Heart left ventricle (tissue), 16 donors: ENCODE results near the gene ADPRS. TPM values are rescaled to one million over a fixed set of nuclear protein-coding genes. Genes with fewer than 3 reads are reported as not detected.
A peak's percentile ranks its signal among the peaks of the same experiment; 100 is the strongest.

ENCODE experiments used
- ATAC-seq, 4 donors: fragments of 200-7000 bp; cut with Tn5 transposase; one replicate each; pipeline ENCODE4 v1.9.1; 2020 to 2022; ENCODE audit warnings: moderate library complexity in 4 of 4, mild to moderate bottlenecking in 3 of 4, moderate number of reproducible peaks in 1 of 4
- DNase-seq, 5 donors: peaks; one replicate each; pipeline ENCODE4 v3.0.0-alpha.2; 2020
- H3K27ac ChIP-seq, 12 donors: fragments of 200-600 bp; sonication (generic) in 4 of 12; one replicate each; pipeline versions ENCODE4 v1.5.0 to v1.8.0; 2016 to 2022; ENCODE audit warnings: mild to moderate bottlenecking in 2 of 12
- H3K27me3 ChIP-seq, 9 donors: fragments of 200-600 bp; sonication (generic) in 2 of 9; one replicate each; pipeline versions ENCODE4 v1.5.1 to v1.8.0; 2016 to 2022; ENCODE audit warnings: mild to moderate bottlenecking in 3 of 9
- H3K36me3 ChIP-seq, 9 donors: fragments of 200-600 bp; sonication (generic) in 2 of 9; one replicate each; pipeline versions ENCODE4 v1.5.0 to v1.8.0; 2018 to 2022; ENCODE audit warnings: mild to moderate bottlenecking in 2 of 9
- H3K4me1 ChIP-seq, 12 donors: fragments of 200-600 bp; sonication (generic) in 4 of 12; one replicate each; pipeline versions ENCODE4 v1.5.0 to v1.8.0; 2016 to 2022; ENCODE audit warnings: mild to moderate bottlenecking in 3 of 12
- H3K4me3 ChIP-seq, 12 donors: fragments of 200-600 bp; sonication (generic) in 4 of 12; one replicate each; pipeline versions ENCODE4 v1.5.0 to v1.8.0; 2017 to 2022; ENCODE audit warnings: mild to moderate bottlenecking in 9 of 12, moderate library complexity in 4 of 12
- H3K9me3 ChIP-seq, 12 donors: fragments of 200-600 bp; sonication (generic) in 4 of 12; one replicate each; pipeline versions ENCODE4 v1.5.0 to v1.8.0; 2016 to 2022; ENCODE audit warnings: mild to moderate bottlenecking in 1 of 12
- CTCF ChIP-seq, 12 donors: fragments of 200-600 bp; sonication (generic) in 4 of 12; IDR thresholded peaks; one replicate each; pipeline versions ENCODE4 v1.5.0 to v1.8.0; 2018 to 2022; ENCODE audit warnings: antibody characterized with exemption in 12 of 12, mild to moderate bottlenecking in 5 of 12
- POLR2A ChIP-seq, 2 donors: fragments of 450-650 bp; IDR thresholded peaks; one replicate each; pipeline ENCODE4 v1.6.1; 2017; ENCODE audit warnings: antibody characterized with exemption in 2 of 2, mild to moderate bottlenecking in 2 of 2, moderate library complexity in 2 of 2
- WGBS, 4 donors: extraction: QIAGEN DNeasy Blood & Tissue Kit in 2 of 4; methylation state at CpG; one replicate each; pipeline versions ENCODE4 v1.1.5 to v1.1.7; 2013 to 2018; 5-methylcytosine and 5-hydroxymethylcytosine counted together
- intact Hi-C, 10 donors: fragments of 100-400 bp; cut with DNase I; formaldehyde crosslinking; loops; one replicate each; pipeline versions ENCODE4 v1.11.1 to v1.14.2; 2022
- polyA plus RNA-seq, 2 donors: library from polyadenylated mRNA; stranded (reverse); fragments of 200-250 nt; gene quantifications; one replicate each; pipeline ENCODE4 v1.2.3, GENCODE V29; 2013
- total RNA-seq, 9 donors: library from RNA; depleted of rRNA in 2 of 9; stranded (reverse); fragments of >200 nt in 2 of 9; fragmentation: NEBNext Ultra II Directional in 3 of 9; extraction: Animal tissue kit (Norgen Biotek cat#: 25700) in 3 of 9; gene quantifications; one replicate each; pipeline versions ENCODE4 v1.1.0 to v1.2.4, GENCODE V29; 2016 to 2023
- donor health status: ischemic (EF 13 %, LVEDD 7.1; RV severe dilation, severe dysfunction).
- donor health status: healthy with polysubstance abuse.
- donor health status: DM: no; HTN: yes; CAD: no.
- donor health status: DM: no; HTN: no; CAD: no.
- donor health status: ischemic (EF 25% LVEDD 6.9; RV normal size, moderate dysfunction).
- donor health status: ischemic (EF 25% LVEDD 5.7; RV mildly dilated, moderate dysfunction).
- donor health status: healthy.
- donor health status: DM: yes; HTN: yes; CAD: no.
- donor health status: ischemic (EF 35%, LVEDD 5.7; RV mildly dilated, moderate dysfunction).
- donor health status: nonischemic (EF 11% LVEDD 7.7; RV severe dilation, severe dysfunction).
- donor health status: DM: yes; HTN: yes; CAD: no.
- donor health status: PGD.
- donor health status: ischemic (EF 29% LVEDD 5.4; RV normal size, mild dysfunction).
- donor health status: nonischemic (EF 23%, LVEDD 6.1; RV moderate dilation, normal function).

Gene ADPRS
- total and polyA plus RNA-seq, 11 donors: 11.3 to 49.0 (median 18.2) TPM

- no peaks in the 10 kb centered on the region for H3K27me3 ChIP-seq
- 28 to 44% (median 37%) methylated on average over 16 to 18 of the region's 18 CpGs for WGBS, 4 donors
Measured at GRCh38 chr1:36099681-36100341, 11.1 kb downstream of the ADPRS start.

GRCh38 chr1:36100376-36100775 lies 11.7 kb downstream of the ADPRS start:
- WGBS, 4 donors: 68 to 80% (median 77%) methylated on average over 6 of the region's 6 CpGs
- Histone ChIP-seq H3K27ac (no peak overlapping the region), H3K27me3 (no peaks in the 10 kb centered on the region), H3K9me3 (no peaks in the 10 kb centered on the region), H3K36me3 (peaks cover 0 to 10% (median 2%) of the 10 kb centered on the region in 9 donors), H3K4me3 (no peak overlapping the region), H3K4me1 (peaks cover 0 to 22% (median 4%) of the 10 kb centered on the region in 12 donors)
- ATAC-seq (peak in 1 of 4 donors; percentile 17), DNase-seq (no peak)
- TF ChIP-seq POLR2A (IDR thresholded peaks at IDR 0.05) (no peak), CTCF (IDR thresholded peaks at IDR 0.05) (no peak)
- intact Hi-C loops: loop anchor here in 7 of 10 donors (1.0 to 10.0 kb wide), 8 partner anchors 34 to 322 kb away; no protein-coding TSS in a partner anchor

More at GRCh38 chr1:36099681-36100341, 11.1 kb downstream of the ADPRS start:
- H3K4me3 ChIP-seq: peak overlapping the region in 1 of 12 donors; percentile 7
- intact Hi-C loops: loop anchor here (1.0 to 10.0 kb wide), 14 partner anchors 32 to 322 kb away; no protein-coding TSS in a partner anchor
- DNase-seq (peak; percentile 69 to 89 (median 77)), ATAC-seq (peak; percentile 80 to 88 (median 84))
- no peaks in the 10 kb centered on the region for H3K9me3 ChIP-seq
- H3K4me1 ChIP-seq: peaks cover 0 to 26% (median 6%) of the 10 kb centered on the region in 12 donors
- H3K27ac ChIP-seq: no peak overlapping the region
- TF ChIP-seq CTCF (IDR thresholded peaks at IDR 0.05) (peak; percentile 66 to 93 (median 81)), POLR2A (IDR thresholded peaks at IDR 0.05) (no peak)
- peaks cover 0 to 16% (median 8%) of the 10 kb centered on the region in 9 donors for H3K36me3 ChIP-seq

- Histone ChIP-seq H3K9me3 (no peaks in the 10 kb centered on the region), H3K27me3 (no peaks in the 10 kb centered on the region), H3K4me3 (no peak overlapping the region), H3K27ac (no peak overlapping the region), H3K36me3 (peaks cover 0 to under 1% (median 0%) of the 10 kb centered on the region in 9 donors), H3K4me1 (peaks cover 0 to 12% (median 2%) of the 10 kb centered on the region in 12 donors)
- TF ChIP-seq POLR2A (IDR thresholded peaks at IDR 0.05): no peak
- no peak for TF ChIP-seq CTCF (IDR thresholded peaks at IDR 0.05)
- whole genome bisulfite sequencing, 4 donors: 96 to 97% (median 96%) methylated on average over 5 of the region's 5 CpGs
- intact Hi-C loops: loop anchor here in 7 of 10 donors (1.0 to 10.0 kb wide), 8 partner anchors 33 to 321 kb away; no protein-coding TSS in a partner anchor
- DNase-seq (no peak), ATAC-seq (no peak)
Measured at GRCh38 chr1:36101546-36101945, 12.9 kb downstream of the ADPRS start.

GRCh38 chr1:36106269-36106668 lies 17.6 kb downstream of the ADPRS start:
- Histone ChIP-seq H3K27ac (no peak overlapping the region), H3K4me1 (no peaks in the 10 kb centered on the region), H3K27me3 (no peaks in the 10 kb centered on the region), H3K9me3 (no peaks in the 10 kb centered on the region), H3K36me3 (no peaks in the 10 kb centered on the region), H3K4me3 (no peak overlapping the region)
- no peak for DNase-seq
- intact Hi-C loops: loop anchor here in 1 of 10 donors (10.0 kb wide), 2 partner anchors 79 to 189 kb away; no protein-coding TSS in a partner anchor
- no peak for ATAC-seq
- WGBS, 4 donors: 44 to 62% (median 50%) methylated on average over 5 of the region's 5 CpGs
- no peak for TF ChIP-seq POLR2A (IDR thresholded peaks at IDR 0.05)
- no peak for TF ChIP-seq CTCF (IDR thresholded peaks at IDR 0.05)
